Endodermal cell (in vitro differentiated cells): Measurements from ENCODE around the gene SORCS2. TPM values are rescaled to one million over a fixed set of nuclear protein-coding genes. Genes with fewer than 3 reads are reported as not detected.

Experiments
- DNase-seq: peaks from one replicate; pipeline ENCODE4 v3.0.0-alpha.2; 2017
- H3K27ac ChIP-seq: 2 replicates; pipeline ENCODE4 v1.5.1; 2013; ENCODE audit warnings: mild to moderate bottlenecking, low read depth, low read length, moderate library complexity
- H3K27me3 ChIP-seq: 2 replicates; pipeline ENCODE4 v1.6.1; 2013; ENCODE audit warnings: mild to moderate bottlenecking, low read length, moderate library complexity; ENCODE audit not compliant: insufficient read depth, control insufficient read depth, poor library complexity, severe bottlenecking
- H3K36me3 ChIP-seq: 2 replicates; pipeline ENCODE4 v1.7.0; 2013; ENCODE audit warnings: mild to moderate bottlenecking, low read length, moderate library complexity; ENCODE audit not compliant: control insufficient read depth, insufficient read depth
- H3K4me1 ChIP-seq: one replicate; pipeline ENCODE4 v1.7.0; 2013; ENCODE audit warnings: low read length; ENCODE audit not compliant: control insufficient read depth, insufficient read depth
- H3K4me3 ChIP-seq: 2 replicates; pipeline ENCODE4 v1.5.1; 2013; ENCODE audit warnings: mild to moderate bottlenecking, low read length, moderate library complexity
- H3K9ac ChIP-seq: 2 replicates; pipeline ENCODE4 v1.6.1; 2013; ENCODE audit warnings: mild to moderate bottlenecking, low read length, moderate library complexity; ENCODE audit not compliant: poor library complexity, severe bottlenecking; ENCODE audit errors: extremely low read depth
- H3K9me3 ChIP-seq: 2 replicates; pipeline ENCODE4 v1.6.1; 2013; ENCODE audit warnings: mild to moderate bottlenecking, low read length, moderate library complexity; ENCODE audit not compliant: control insufficient read depth
- H3K27ac Mint-ChIP-seq: 2 replicates; pipeline ENCODE4 v1.8.0; 2020; ENCODE audit warnings: mixed read lengths
- H3K27me3 Mint-ChIP-seq: 2 replicates; pipeline ENCODE4 v1.8.0; 2021; ENCODE audit warnings: mild to moderate bottlenecking, mixed read lengths; ENCODE audit not compliant: insufficient read depth
- H3K36me3 Mint-ChIP-seq: 2 replicates; pipeline ENCODE4 v1.8.0; 2020; ENCODE audit warnings: low read depth, mixed read lengths
- H3K4me1 Mint-ChIP-seq: 2 replicates; pipeline ENCODE4 v1.8.0; 2020; ENCODE audit warnings: mixed read lengths
- H3K4me3 Mint-ChIP-seq: 2 replicates; pipeline ENCODE4 v1.8.0; 2020; ENCODE audit warnings: mild to moderate bottlenecking, moderate library complexity, mixed read lengths
- H3K9me3 Mint-ChIP-seq: 2 replicates; pipeline ENCODE4 v1.8.0; 2020; ENCODE audit warnings: mild to moderate bottlenecking, mixed read lengths
- WGBS, 2 experiments: methylation state at CpG; one replicate each; pipeline versions ENCODE4 v1.1.5 to v1.1.7; 2013; ENCODE audit warnings: missing lambda C conversion rate in 2 of 2, mixed read lengths in 1 of 2; ENCODE audit not compliant: insufficient coverage in 1 of 2, insufficient read length in 1 of 2; 5-methylcytosine and 5-hydroxymethylcytosine counted together
- total RNA-seq, 2 donors: library from RNA; stranded (reverse); fragmentation: NEBNext Ultra II Directional in 1 of 2; extraction: Animal tissue kit (Norgen Biotek cat#: 25700) in 1 of 2; gene quantifications; 2 replicates in 1 of 2; 3 replicates in 1 of 2; pipeline ENCODE4 v1.2.1, GENCODE V29; 2021
- TF ChIP-seq, protein P1 (sequence below): fragments of 200-600 bp; sonication (generic); conservative IDR thresholded peaks from 2 replicates; pipeline ENCODE4 v1.5.0; 2021; ENCODE audit warnings: antibody characterized with exemption, mild to moderate bottlenecking

SORCS2 gene
- total RNA-seq, 2 donors from 2014 or later = 1.4 to 1.9 TPM

DNA sequence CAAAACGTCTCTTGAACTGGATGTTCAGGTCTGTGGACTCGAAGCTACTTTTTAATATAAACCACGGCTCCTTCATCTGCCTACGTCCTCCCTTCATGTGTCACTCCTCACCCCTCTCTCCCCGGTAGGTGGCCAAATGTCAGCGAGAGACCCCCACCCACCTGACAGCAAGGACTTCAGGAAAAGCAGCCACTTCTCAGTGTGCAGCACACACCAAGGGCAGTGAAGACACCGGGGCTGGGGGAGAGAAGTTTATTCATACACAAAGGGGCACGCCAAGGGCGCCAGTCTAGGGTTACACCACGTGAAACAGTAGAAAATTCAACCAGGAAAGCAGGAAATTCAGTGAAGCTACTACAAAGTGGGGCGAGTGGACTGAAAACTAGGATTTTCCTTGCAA lies 566.1 kb downstream of the SORCS2 start:
- DNase-seq = no peak
- Histone ChIP-seq H3K4me3 (no peak overlapping the region), H3K27ac (no peak overlapping the region), H3K36me3 (peaks cover 29% of the 10 kb centered on the region), H3K9ac (no peak overlapping the region), H3K9me3 (no peaks in the 10 kb centered on the region), H3K27me3 (no peaks in the 10 kb centered on the region), H3K4me1 (no peaks in the 10 kb centered on the region)
- Mint-ChIP-seq H3K9me3 (no peaks in the 10 kb centered on the region), H3K4me1 (peaks cover 4% of the 10 kb centered on the region), H3K36me3 (peaks cover 12% of the 10 kb centered on the region), H3K27me3 (peaks cover 2% of the 10 kb centered on the region), H3K27ac (no peak overlapping the region), H3K4me3 (no peak overlapping the region)
- TF ChIP-seq, protein P1, sequence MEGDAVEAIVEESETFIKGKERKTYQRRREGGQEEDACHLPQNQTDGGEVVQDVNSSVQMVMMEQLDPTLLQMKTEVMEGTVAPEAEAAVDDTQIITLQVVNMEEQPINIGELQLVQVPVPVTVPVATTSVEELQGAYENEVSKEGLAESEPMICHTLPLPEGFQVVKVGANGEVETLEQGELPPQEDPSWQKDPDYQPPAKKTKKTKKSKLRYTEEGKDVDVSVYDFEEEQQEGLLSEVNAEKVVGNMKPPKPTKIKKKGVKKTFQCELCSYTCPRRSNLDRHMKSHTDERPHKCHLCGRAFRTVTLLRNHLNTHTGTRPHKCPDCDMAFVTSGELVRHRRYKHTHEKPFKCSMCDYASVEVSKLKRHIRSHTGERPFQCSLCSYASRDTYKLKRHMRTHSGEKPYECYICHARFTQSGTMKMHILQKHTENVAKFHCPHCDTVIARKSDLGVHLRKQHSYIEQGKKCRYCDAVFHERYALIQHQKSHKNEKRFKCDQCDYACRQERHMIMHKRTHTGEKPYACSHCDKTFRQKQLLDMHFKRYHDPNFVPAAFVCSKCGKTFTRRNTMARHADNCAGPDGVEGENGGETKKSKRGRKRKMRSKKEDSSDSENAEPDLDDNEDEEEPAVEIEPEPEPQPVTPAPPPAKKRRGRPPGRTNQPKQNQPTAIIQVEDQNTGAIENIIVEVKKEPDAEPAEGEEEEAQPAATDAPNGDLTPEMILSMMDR = no peak
- WGBS, 2 experiments = 88 to 89% methylated on average over 7 to 11 of the region's 11 CpGs

DNA sequence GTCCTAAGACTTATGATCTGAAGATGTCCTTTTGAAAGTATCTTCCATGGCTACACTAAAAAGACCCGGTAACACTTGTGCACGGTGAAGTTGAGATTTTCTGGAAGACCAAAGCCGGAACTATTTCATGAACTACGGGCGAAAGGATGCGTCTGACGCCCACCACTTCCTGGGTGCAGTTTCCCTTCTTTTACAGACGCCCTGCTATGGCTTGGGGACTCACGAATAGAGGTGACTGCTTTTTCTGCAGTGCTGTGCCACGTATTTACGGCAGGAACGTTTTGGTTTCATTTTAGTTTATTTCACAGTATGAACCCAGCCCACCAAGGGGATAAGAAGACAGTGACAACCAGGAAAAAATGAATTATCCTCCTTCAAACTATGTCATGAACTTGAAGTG lies 566.9 kb downstream of the SORCS2 start:
- Mint-ChIP-seq H3K36me3 (peaks cover 18% of the 10 kb centered on the region), H3K27ac (no peak overlapping the region), H3K4me3 (no peak overlapping the region), H3K4me1 (peaks cover 4% of the 10 kb centered on the region), H3K27me3 (no peaks in the 10 kb centered on the region), H3K9me3 (no peaks in the 10 kb centered on the region)
- Histone ChIP-seq H3K9me3 (no peaks in the 10 kb centered on the region), H3K36me3 (peaks cover 36% of the 10 kb centered on the region), H3K4me3 (no peak overlapping the region), H3K4me1 (no peaks in the 10 kb centered on the region), H3K9ac (no peak overlapping the region), H3K27ac (no peak overlapping the region), H3K27me3 (no peaks in the 10 kb centered on the region)
- WGBS, 2 experiments = 86 to 88% methylated on average over 12 of the region's 12 CpGs
- no peak for DNase-seq
- TF ChIP-seq, protein P1 = no peak

DNA sequence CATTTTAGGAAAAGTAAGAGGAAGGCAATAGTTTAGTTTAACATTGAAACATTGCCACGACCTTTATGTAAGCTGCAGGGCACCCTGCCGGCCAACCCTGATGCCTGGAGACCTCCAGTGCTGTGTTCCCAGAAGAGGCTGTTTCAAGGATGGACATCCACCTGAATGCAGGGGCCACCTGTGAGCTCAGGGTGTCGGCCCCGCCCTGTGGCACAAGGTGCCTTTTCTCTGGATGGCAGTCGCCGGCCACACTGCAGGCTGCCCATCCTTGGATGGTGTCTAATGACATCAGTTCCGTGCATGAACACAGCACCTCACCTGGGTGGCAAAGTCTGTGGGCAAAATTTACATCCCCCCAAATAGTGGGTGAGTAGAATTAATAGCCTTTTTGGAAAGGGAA lies 567.3 kb downstream of the SORCS2 start:
- no peaks in the 10 kb centered on the region for H3K27me3 ChIP-seq
- H3K27ac Mint-ChIP-seq = no peak overlapping the region
- H3K4me1 Mint-ChIP-seq = peaks cover 4% of the 10 kb centered on the region
- WGBS, 2 experiments = 90 to 100% methylated on average over 4 to 7 of the region's 7 CpGs
- H3K4me3 Mint-ChIP-seq = no peak overlapping the region
- TF ChIP-seq, protein P1 = no peak
- no peak for DNase-seq
- H3K27me3 Mint-ChIP-seq = no peaks in the 10 kb centered on the region
- H3K36me3 ChIP-seq = peaks cover 37% of the 10 kb centered on the region
- H3K4me1 ChIP-seq = no peaks in the 10 kb centered on the region
- no peak overlapping the region for H3K27ac ChIP-seq
- peaks cover 18% of the 10 kb centered on the region for H3K36me3 Mint-ChIP-seq
- no peaks in the 10 kb centered on the region for H3K9me3 ChIP-seq
- H3K9ac ChIP-seq = no peak overlapping the region
- no peak overlapping the region for H3K4me3 ChIP-seq
- no peaks in the 10 kb centered on the region for H3K9me3 Mint-ChIP-seq
